ENCODE data around the gene DSC2. TPM values are rescaled to one million over a fixed set of nuclear protein-coding genes. Genes with fewer than 3 reads are reported as not detected.

DSC2 gene
- total and polyA plus RNA-seq, 2 donors (not counting 1 experiment from before 2014, with no cell fraction given), result under 0.01 TPM; not detected in 1

DNA sequence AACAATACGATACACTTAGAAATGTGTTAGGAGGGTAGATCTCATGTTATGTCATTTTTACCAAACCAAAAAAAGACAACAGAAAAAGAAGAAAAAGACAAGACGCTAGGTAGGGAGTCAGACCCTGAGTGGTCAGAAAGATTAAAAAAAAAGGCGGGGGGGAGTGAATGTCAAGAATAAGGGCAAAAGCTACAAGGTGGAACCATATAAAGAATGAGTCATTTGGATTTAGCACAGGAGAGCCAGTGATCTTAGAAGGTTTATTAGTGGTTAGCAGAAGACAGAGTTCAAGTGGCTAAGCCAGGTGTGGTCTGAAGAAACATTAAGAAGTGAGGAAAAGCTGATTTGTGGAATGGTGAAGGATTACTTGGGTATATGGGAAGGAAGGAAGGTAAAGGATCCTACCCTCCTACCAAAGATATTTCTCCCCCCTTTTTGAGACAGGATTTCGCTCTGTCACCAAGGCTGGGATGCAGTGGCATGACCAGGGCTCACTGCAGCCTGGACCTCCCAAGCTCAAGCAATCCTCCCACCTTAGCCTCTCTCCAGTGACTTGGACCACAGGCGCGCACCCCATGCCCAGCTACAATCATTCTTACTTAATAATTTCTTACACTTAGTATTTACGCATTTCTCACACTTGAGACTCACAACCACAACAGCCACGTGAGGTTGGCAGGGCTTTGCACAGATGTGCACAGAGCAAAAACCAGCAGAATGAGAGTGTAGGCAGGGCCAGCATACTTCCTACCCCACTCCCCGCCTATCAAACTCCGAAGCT is 2.6 kb downstream of the DSC2 start:
- Histone ChIP-seq H3K9ac (ENCODE audit: insufficient read depth, low read length) (no peak overlapping the region), H4K20me1 (ENCODE audit: control insufficient read depth, extremely low read depth, insufficient read depth, low read length) (no peaks in the 10 kb centered on the region), H3K9me3 (ENCODE audit: control insufficient read depth, insufficient read depth, low read depth, low read length) (no peaks in the 10 kb centered on the region), H3K27ac (ENCODE audit: insufficient read depth, low read length) (no peak overlapping the region), H3K4me3 (replicated peaks in 1 of 4; ENCODE audit: control extremely low read depth in 1 of 4, insufficient read depth in 1 of 4, low read depth in 3 of 4, low read length in 4 of 4) (no peak overlapping the region), H3K27me3 (ENCODE audit: control insufficient read depth, insufficient read depth, low read length) (no peaks in the 10 kb centered on the region), H2AFZ (ENCODE audit: low read length) (no peak overlapping the region), H3K36me3 (ENCODE audit: control insufficient read depth, insufficient read depth, low read length) (no peaks in the 10 kb centered on the region), H3K4me1 (ENCODE audit: control insufficient read depth, extremely low read depth, insufficient read depth, low read length) (no peaks in the 10 kb centered on the region), H3K79me2 (ENCODE audit: control insufficient read depth, insufficient read depth, low read length) (no peaks in the 10 kb centered on the region), H3K4me2 (ENCODE audit: extremely low read depth, insufficient read depth, low read length) (no peak overlapping the region)
- DNase-seq (ENCODE audit: low read depth in 2 of 2), result no peak
- TF ChIP-seq, protein P1, sequence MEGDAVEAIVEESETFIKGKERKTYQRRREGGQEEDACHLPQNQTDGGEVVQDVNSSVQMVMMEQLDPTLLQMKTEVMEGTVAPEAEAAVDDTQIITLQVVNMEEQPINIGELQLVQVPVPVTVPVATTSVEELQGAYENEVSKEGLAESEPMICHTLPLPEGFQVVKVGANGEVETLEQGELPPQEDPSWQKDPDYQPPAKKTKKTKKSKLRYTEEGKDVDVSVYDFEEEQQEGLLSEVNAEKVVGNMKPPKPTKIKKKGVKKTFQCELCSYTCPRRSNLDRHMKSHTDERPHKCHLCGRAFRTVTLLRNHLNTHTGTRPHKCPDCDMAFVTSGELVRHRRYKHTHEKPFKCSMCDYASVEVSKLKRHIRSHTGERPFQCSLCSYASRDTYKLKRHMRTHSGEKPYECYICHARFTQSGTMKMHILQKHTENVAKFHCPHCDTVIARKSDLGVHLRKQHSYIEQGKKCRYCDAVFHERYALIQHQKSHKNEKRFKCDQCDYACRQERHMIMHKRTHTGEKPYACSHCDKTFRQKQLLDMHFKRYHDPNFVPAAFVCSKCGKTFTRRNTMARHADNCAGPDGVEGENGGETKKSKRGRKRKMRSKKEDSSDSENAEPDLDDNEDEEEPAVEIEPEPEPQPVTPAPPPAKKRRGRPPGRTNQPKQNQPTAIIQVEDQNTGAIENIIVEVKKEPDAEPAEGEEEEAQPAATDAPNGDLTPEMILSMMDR (conservative IDR thresholded peaks at IDR 0.05 in 1 of 2, IDR thresholded peaks at IDR 0.05 in 1 of 2; ENCODE audit: low read depth in 1 of 2, low read length in 2 of 2), result no peak
- TF ChIP-seq EZH2 (IDR thresholded peaks at IDR 0.05; ENCODE audit: low read length, missing control alignments), result no peak

DNA sequence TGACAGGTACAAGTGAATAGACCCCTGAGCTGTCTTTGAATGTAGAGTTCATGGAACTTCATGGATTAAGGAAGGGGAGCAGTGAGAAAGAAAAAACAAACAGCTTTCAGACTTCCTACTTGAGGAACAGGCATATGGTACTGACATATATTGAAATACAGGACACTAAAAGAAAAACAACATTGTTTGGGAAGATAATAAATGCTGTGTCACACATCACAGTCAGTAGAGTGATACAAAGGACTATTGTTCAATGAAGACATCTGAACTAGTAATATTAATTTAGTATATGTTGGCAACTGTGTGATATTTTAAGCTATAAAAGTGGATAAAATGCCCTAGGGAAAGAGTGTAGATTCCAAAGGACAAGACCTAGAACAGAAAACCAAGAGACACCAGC is 3.3 kb downstream of the DSC2 start:
- no peaks in the 10 kb centered on the region for H4K20me1 ChIP-seq (ENCODE audit: control insufficient read depth, extremely low read depth, insufficient read depth, low read length)

DNA sequence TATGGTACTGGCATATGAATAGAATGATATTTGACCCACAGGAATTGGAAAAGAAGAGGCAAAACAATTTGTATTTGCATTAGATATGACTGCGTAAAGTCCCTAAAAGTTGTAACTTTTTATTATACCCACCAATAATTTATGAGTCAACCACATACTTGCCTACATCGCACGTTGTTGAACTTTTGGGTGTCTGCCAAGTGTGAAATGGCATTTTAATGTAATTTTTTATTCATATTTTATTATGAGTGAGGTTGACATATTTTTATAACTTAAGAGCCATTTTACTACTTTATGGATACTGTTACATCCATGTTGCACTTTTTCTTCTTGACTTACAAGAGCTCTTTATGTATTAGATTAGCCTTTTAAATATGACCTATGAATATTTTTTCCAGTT is 4.6 kb downstream of the DSC2 start:
- H3K27ac ChIP-seq (ENCODE audit: insufficient read depth, low read length), result no peak overlapping the region
- H3K4me3 ChIP-seq (replicated peaks in 1 of 4; ENCODE audit: control extremely low read depth in 1 of 4, insufficient read depth in 1 of 4, low read depth in 3 of 4, low read length in 4 of 4), result no peak overlapping the region
- H3K36me3 ChIP-seq (ENCODE audit: control insufficient read depth, insufficient read depth, low read length), result no peaks in the 10 kb centered on the region
- no peak for DNase-seq (ENCODE audit: low read depth in 2 of 2)
- no peak overlapping the region for H3K4me2 ChIP-seq (ENCODE audit: extremely low read depth, insufficient read depth, low read length)
- no peak overlapping the region for H3K9ac ChIP-seq (ENCODE audit: insufficient read depth, low read length)
- H3K27me3 ChIP-seq (ENCODE audit: control insufficient read depth, insufficient read depth, low read length), result no peaks in the 10 kb centered on the region
- no peak overlapping the region for H2AFZ ChIP-seq (ENCODE audit: low read length)
- H4K20me1 ChIP-seq (ENCODE audit: control insufficient read depth, extremely low read depth, insufficient read depth, low read length), result no peaks in the 10 kb centered on the region
- H3K79me2 ChIP-seq (ENCODE audit: control insufficient read depth, insufficient read depth, low read length), result no peaks in the 10 kb centered on the region
- H3K9me3 ChIP-seq (ENCODE audit: control insufficient read depth, insufficient read depth, low read depth, low read length), result no peaks in the 10 kb centered on the region
- TF ChIP-seq, protein P1 (conservative IDR thresholded peaks at IDR 0.05 in 1 of 2, IDR thresholded peaks at IDR 0.05 in 1 of 2; ENCODE audit: low read depth in 1 of 2, low read length in 2 of 2), result no peak
- no peak for TF ChIP-seq EZH2 (IDR thresholded peaks at IDR 0.05; ENCODE audit: low read length, missing control alignments)
- H3K4me1 ChIP-seq (ENCODE audit: control insufficient read depth, extremely low read depth, insufficient read depth, low read length), result no peaks in the 10 kb centered on the region

More for the DNA sequence above, 3.3 kb downstream of the DSC2 start:
- Histone ChIP-seq H3K9ac (ENCODE audit: insufficient read depth, low read length) (no peak overlapping the region), H3K79me2 (ENCODE audit: control insufficient read depth, insufficient read depth, low read length) (no peaks in the 10 kb centered on the region), H3K4me3 (replicated peaks in 1 of 4; ENCODE audit: control extremely low read depth in 1 of 4, insufficient read depth in 1 of 4, low read depth in 3 of 4, low read length in 4 of 4) (no peak overlapping the region), H2AFZ (ENCODE audit: low read length) (no peak overlapping the region), H3K4me2 (ENCODE audit: extremely low read depth, insufficient read depth, low read length) (no peak overlapping the region), H3K9me3 (ENCODE audit: control insufficient read depth, insufficient read depth, low read depth, low read length) (no peaks in the 10 kb centered on the region), H3K27me3 (ENCODE audit: control insufficient read depth, insufficient read depth, low read length) (no peaks in the 10 kb centered on the region), H3K4me1 (ENCODE audit: control insufficient read depth, extremely low read depth, insufficient read depth, low read length) (no peaks in the 10 kb centered on the region), H3K27ac (ENCODE audit: insufficient read depth, low read length) (no peak overlapping the region), H3K36me3 (ENCODE audit: control insufficient read depth, insufficient read depth, low read length) (no peaks in the 10 kb centered on the region)
- no peak for DNase-seq (ENCODE audit: low read depth in 2 of 2)
- TF ChIP-seq, protein P1 (conservative IDR thresholded peaks at IDR 0.05 in 1 of 2, IDR thresholded peaks at IDR 0.05 in 1 of 2; ENCODE audit: low read depth in 1 of 2, low read length in 2 of 2), result no peak
- TF ChIP-seq EZH2 (IDR thresholded peaks at IDR 0.05; ENCODE audit: low read length, missing control alignments), result no peak
